HG02938 (cell line): ENCODE data around the gene CHST11.

Experiments used
- ATAC-seq: cut with Tn5 transposase; IDR thresholded peaks from one replicate; pipeline ENCODE4 v1.9.1; 2021; ENCODE audit warnings: mild to moderate bottlenecking, moderate library complexity; ENCODE audit not compliant: unreplicated experiment

CHST11 gene

DNA sequence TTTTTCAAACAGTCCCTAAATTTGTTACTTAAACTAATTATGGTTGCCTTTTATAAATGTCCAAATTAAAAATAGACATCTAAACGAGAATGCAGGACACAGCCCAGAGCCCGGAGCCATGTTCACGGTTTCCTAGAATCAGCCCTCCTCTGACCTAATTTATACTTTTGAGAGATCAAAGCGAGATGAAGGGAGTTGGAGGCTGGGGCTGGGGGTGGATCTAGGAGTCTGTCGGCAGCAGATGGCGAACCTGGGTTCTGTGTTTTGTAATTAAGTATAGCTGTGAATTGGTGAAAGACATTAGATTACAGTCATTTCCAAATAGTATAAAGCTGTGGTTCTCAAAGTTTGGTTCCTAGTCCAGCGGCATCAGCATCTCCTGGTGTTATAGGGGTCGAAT lies 291.2 kb downstream of the CHST11 start:
- no peak for ATAC-seq

- ATAC-seq = no peak
Measured at GRCh38 chr12:104748356-104748755, 291.6 kb downstream of the CHST11 start.

- no peak for ATAC-seq
Measured at GRCh38 chr12:104748790-104749189, 292.0 kb downstream of the CHST11 start.

GRCh38 chr12:104749545-104749944 lies 292.8 kb downstream of the CHST11 start:
- no peak for ATAC-seq

- peak; percentile 66 for ATAC-seq
Measured at GRCh38 chr12:104750061-104750460, 293.3 kb downstream of the CHST11 start.

GRCh38 chr12:104751120-104751519 lies 294.4 kb downstream of the CHST11 start:
- ATAC-seq = peak; percentile 24

GRCh38 chr12:104751594-104751993 lies 294.8 kb downstream of the CHST11 start:
- peak; percentile 61 for ATAC-seq

DNA sequence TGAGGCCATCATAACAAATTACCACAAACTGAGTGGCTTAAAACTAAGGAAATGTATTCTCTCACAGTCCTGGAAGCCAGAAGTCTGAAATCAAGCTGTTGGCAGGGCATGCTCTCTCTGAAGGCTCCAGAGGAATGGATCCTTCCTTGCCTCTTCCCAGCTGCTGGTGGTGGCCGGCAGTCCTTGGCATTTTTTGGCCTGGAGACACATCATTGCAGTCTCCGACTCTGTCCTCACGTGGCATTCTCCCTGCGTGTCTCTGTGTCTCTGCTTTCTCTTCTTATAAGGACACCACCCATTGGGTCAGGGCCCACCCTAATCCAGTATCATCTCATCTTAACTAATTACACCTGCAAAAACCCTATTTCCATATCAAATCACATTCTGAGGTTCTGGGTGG lies 295.3 kb downstream of the CHST11 start:
- ATAC-seq = no peak

DNA sequence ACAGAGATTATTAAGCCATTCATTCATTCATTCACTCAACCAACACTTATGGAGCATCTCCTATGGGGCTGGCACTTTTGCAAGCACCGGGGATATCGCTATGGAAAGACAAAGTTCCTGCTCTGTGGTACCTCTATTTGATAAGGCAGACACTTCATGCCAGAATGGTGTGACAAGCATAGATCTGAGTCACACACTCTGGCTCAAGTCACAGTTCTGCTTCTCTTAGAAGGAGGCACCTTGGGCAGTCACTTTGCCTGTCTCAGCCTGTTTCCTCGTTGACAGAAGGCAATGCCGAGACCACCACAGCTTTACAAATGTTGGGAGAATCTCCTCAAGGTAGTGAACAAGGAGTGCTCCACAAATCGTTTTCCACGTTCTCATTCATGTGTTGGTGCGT lies 296.1 kb downstream of the CHST11 start:
- ATAC-seq = no peak

DNA sequence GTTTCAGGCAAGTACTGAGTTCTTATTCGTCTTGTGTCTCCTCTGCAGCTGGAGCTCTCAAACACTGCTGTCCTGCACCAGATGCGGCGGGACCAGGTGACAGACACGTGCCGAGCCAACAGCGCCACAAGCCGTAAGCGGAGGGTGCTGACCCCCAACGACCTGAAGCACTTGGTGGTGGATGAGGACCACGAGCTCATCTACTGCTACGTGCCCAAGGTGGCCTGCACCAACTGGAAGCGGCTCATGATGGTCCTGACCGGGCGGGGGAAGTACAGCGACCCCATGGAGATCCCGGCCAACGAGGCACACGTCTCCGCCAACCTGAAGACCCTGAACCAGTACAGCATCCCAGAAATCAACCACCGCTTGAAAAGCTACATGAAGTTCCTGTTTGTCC lies 300.2 kb downstream of the CHST11 start:
- no peak for ATAC-seq

- no peak for ATAC-seq
Measured at GRCh38 chr12:104758771-104759170, 302.0 kb downstream of the CHST11 start.

- ATAC-seq = no peak
Measured at GRCh38 chr12:104761091-104761490, 304.3 kb downstream of the CHST11 start.

- no peak for ATAC-seq
Measured at GRCh38 chr12:104761611-104762010, 304.9 kb downstream of the CHST11 start.

GRCh38 chr12:104763168-104763805 lies 306.5 kb downstream of the CHST11 start:
- ATAC-seq = peak; percentile 45

- ATAC-seq = no peak
Measured at GRCh38 chr12:104764225-104765091, 307.7 kb downstream of the CHST11 start.

- ATAC-seq = no peak
Measured at GRCh38 chr12:104767261-104767660, 310.5 kb downstream of the CHST11 start.

GRCh38 chr12:104768033-104768432 lies 311.3 kb downstream of the CHST11 start:
- no peak for ATAC-seq

- ATAC-seq = no peak
Measured at GRCh38 chr12:104769144-104769561, 312.4 kb downstream of the CHST11 start.

- ATAC-seq = no peak
Measured at GRCh38 chr12:104772336-104772735, 315.6 kb downstream of the CHST11 start.

DNA sequence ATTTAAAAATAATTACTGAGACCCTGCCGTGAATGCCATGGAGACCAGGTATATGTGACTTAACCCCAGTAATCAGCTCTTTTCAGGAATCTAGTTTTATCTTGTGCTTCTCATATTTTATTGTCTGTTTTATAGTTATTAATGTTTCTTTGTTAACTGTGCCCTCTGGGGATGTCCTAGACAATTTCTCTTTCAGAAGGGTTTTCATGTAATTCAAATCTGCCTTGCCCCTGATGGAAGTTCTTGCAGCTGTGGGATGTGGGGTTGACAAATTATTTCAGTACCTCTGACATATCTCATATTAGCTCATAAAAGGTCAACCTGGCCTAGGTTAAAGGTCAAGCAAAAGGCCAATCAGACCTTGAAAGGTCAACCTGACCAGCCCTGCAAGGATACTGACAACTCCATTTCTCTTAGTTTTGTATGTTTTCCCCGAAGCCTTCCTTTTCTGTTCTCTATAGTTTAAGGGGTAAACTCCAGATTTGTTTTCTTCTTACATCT lies 319.0 kb downstream of the CHST11 start:
- no peak for ATAC-seq

DNA sequence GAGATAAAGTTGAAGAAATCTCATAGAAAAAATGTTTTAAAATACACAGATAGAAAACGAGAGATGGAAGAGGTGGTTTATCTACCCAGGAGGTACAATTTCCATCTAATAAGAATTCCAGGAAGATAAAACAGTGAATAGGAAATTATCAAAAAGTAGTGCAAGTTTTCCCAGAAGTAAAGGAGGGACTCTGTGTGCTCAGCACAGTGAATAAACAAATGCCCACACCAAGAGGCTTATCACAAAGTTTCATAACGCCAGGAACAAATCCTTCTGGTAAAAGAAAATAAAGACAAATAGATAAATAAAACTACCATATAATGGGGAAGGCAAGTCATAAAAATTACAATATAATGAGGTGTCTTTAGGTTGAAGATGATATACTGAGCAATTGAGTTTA lies 322.4 kb downstream of the CHST11 start:
- ATAC-seq = no peak

DNA sequence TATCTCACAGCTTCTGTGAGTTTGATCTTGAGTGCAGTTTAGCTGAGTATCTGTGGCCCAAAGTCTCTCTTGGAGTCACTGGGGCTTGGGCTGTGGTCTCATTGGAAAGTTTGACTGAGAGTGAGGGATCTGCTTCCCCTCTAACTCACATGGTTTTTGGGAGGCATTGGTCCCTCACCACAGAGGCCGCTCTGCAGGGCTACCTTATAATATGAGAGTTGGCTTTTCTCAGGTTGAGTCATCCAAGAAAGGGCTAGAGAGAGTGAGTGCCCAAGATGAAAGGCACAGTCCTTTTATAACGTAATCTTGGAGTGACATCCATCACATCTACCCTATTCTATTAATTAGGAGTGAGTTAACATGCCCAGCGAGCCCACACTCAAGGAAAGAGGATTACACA lies 325.5 kb downstream of the CHST11 start:
- no peak for ATAC-seq
